Keratinocyte (primary cell): ENCODE measurements around the gene CDX1. TPM values are rescaled to one million over a fixed set of nuclear protein-coding genes. Genes with fewer than 3 reads are reported as not detected.

Source experiments
- DNase-seq: peaks from one replicate; pipeline ENCODE4 v3.0.0-alpha.2; 2011; ENCODE audit warnings: low read depth, missing footprints, low spot score
- FAIRE-seq: peaks from 2 replicates; lab custom pipeline; 2011; peaks lifted over from hg19 to GRCh38; lab: Jason Lieb, UNC
- H2AFZ ChIP-seq: 2 replicates; pipeline ENCODE4 v1.6.0; 2012; ENCODE audit warnings: low read length, control low read depth, inconsistent platforms; ENCODE audit not compliant: control insufficient read depth
- H3K27ac ChIP-seq: 2 replicates; pipeline ENCODE4 v1.5.1; 2011; ENCODE audit warnings: low read length; ENCODE audit not compliant: control insufficient read depth, insufficient read depth
- H3K27me3 ChIP-seq: 3 replicates; pipeline ENCODE4 v1.6.0; 2011; ENCODE audit warnings: low read length; ENCODE audit not compliant: control insufficient read depth, insufficient read depth; ENCODE audit errors: extremely low read depth
- H3K36me3 ChIP-seq, 2 experiments: 2 replicates in 1 of 2; 3 replicates in 1 of 2; pipeline ENCODE4 v1.5.1; 2011; ENCODE audit warnings: low read length in 2 of 2, mild to moderate bottlenecking in 1 of 2; ENCODE audit not compliant: control insufficient read depth in 2 of 2, insufficient read depth in 2 of 2; ENCODE audit errors: extremely low read depth in 1 of 2
- H3K4me1 ChIP-seq: 3 replicates; pipeline ENCODE4 v1.5.1; 2011; ENCODE audit warnings: low read length; ENCODE audit not compliant: control insufficient read depth, insufficient read depth; ENCODE audit errors: extremely low read depth
- H3K4me2 ChIP-seq: 3 replicates; pipeline ENCODE4 v1.6.0; 2011; ENCODE audit warnings: low read depth, low read length; ENCODE audit not compliant: control insufficient read depth, insufficient read depth; ENCODE audit errors: extremely low read depth
- H3K4me3 ChIP-seq, 3 experiments: fragments of 200-600 bp in 1 of 3; sonication (generic) in 1 of 3; 2 replicates in 2 of 3; 3 replicates in 1 of 3; pipeline ENCODE4 v1.5.1; 2011 to 2016; ENCODE audit warnings: low read length in 3 of 3, mild to moderate bottlenecking in 3 of 3, control low read depth in 2 of 3, inconsistent platforms in 1 of 3, low read depth in 1 of 3, mixed read lengths in 1 of 3, mixed run types in 1 of 3, moderate library complexity in 1 of 3; ENCODE audit not compliant: control insufficient read depth in 2 of 3, insufficient read depth in 2 of 3; ENCODE audit errors: extremely low read depth in 1 of 3
- H3K79me2 ChIP-seq: 2 replicates; pipeline ENCODE4 v1.6.0; 2012; ENCODE audit warnings: low read length; ENCODE audit not compliant: control insufficient read depth, insufficient read depth
- H3K9ac ChIP-seq: 3 replicates; pipeline ENCODE4 v1.6.0; 2011; ENCODE audit warnings: low read length; ENCODE audit not compliant: control insufficient read depth, insufficient read depth; ENCODE audit errors: extremely low read depth
- H3K9me1 ChIP-seq: 3 replicates; pipeline ENCODE4 v1.6.0; 2011; ENCODE audit warnings: low read length; ENCODE audit not compliant: control insufficient read depth, insufficient read depth; ENCODE audit errors: extremely low read depth
- H3K9me3 ChIP-seq: 2 replicates; pipeline ENCODE4 v1.5.1; 2012; ENCODE audit warnings: low read depth, low read length; ENCODE audit not compliant: control insufficient read depth
- H4K20me1 ChIP-seq: 3 replicates; pipeline ENCODE4 v1.6.0; 2011; ENCODE audit warnings: low read length; ENCODE audit not compliant: control insufficient read depth, insufficient read depth; ENCODE audit errors: extremely low read depth
- CTCF ChIP-seq, 3 experiments: IDR thresholded peaks in 1 of 3; conservative IDR thresholded peaks in 1 of 3; optimal IDR thresholded peaks in 1 of 3; 2 replicates in 2 of 3; 3 replicates in 1 of 3; pipeline versions ENCODE3 to v1.5.1; 2011; ENCODE audit warnings: low read length in 3 of 3, mild to moderate bottlenecking in 3 of 3, moderate library complexity in 2 of 3, control low read depth in 1 of 3, inconsistent platforms in 1 of 3; ENCODE audit not compliant: insufficient read depth in 2 of 3; ENCODE audit errors: extremely low read depth in 1 of 3
- EZH2 ChIP-seq: IDR thresholded peaks from one replicate; pipeline ENCODE4 v1.6.1; 2012; ENCODE audit warnings: inconsistent platforms, mild to moderate bottlenecking, low read length, moderate library complexity
- dilution Hi-C: fragments of 300-500 bp; cut with MboI; formaldehyde crosslinking; loops from one replicate; pipeline ENCODE4 v1.7.0; 2020; ENCODE audit warnings: low sequenced_read_pairs; ENCODE audit not compliant: extremely low pct_ligation_motif_present
- polyA plus RNA-seq, 5 experiments: library from polyadenylated mRNA; depleted of rRNA in 3 of 5; stranded (reverse) in 3 of 5; stranded (forward) in 1 of 5; unstranded in 1 of 5; fragments of >200 nt; gene quantifications; 1 replicate in 1 of 5; 2 replicates in 3 of 5; 3 replicates in 1 of 5; pipeline versions ENCODE4 v1.2.1 to v1.2.3, GENCODE V29; 2011 to 2012; ENCODE audit warnings: missing spikeins in 2 of 5, low read depth in 1 of 5, low replicate concordance in 1 of 5

The CDX1 gene
- polyA plus RNA-seq, 1 donor (not counting 4 experiments of a cell fraction or from before 2014, with no cell fraction given) = not detected

DNA sequence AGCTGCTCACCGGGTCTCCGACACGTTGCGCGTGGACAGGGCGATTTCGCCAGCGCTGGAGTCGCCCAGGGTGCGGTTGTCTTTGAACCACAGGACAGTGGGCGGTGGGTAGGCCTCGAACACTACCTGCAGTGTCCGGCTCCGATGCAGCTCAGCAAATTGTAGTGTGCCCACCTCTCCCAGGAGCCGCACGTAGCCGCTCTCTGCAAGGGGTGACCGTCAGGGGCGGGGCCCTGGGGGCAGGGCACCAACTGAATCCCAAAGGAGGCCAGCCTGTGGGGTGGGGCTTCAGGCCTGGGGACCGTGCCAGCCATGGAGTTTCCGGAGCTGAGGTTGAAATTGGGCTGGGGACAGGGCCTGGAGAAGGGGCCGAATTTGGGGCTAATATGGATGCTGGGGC lies 33.8 kb upstream of the CDX1 start:
- FAIRE-seq (no peak), DNase-seq (no peak)
- Histone ChIP-seq H3K79me2 (no peaks in the 10 kb centered on the region), H3K4me1 (peaks cover 7% of the 10 kb centered on the region), H3K36me3 (no peaks in the 10 kb centered on the region), H3K9me3 (no peaks in the 10 kb centered on the region), H3K4me2 (no peak overlapping the region), H3K27me3 (peaks cover 2% of the 10 kb centered on the region), H4K20me1 (no peaks in the 10 kb centered on the region), H3K9ac (no peak overlapping the region), H3K4me3 (no peak overlapping the region), H3K27ac (no peak overlapping the region), H3K9me1 (no peaks in the 10 kb centered on the region), H2AFZ (no peak overlapping the region)
- dilution Hi-C loops = no loop called here
- TF ChIP-seq CTCF (optimal IDR thresholded peaks at IDR 0.05 in 1 of 3, IDR thresholded peaks at IDR 0.05 in 1 of 3, conservative IDR thresholded peaks at IDR 0.05 in 1 of 3; ENCODE audit: extremely low read depth in 1 of 3, insufficient read depth in 2 of 3, low read length in 3 of 3) = no peak
- no peak for TF ChIP-seq EZH2

- Histone ChIP-seq H3K4me3 (no peak overlapping the region), H2AFZ (no peak overlapping the region), H3K4me1 (peaks cover 7% of the 10 kb centered on the region), H3K79me2 (no peaks in the 10 kb centered on the region), H4K20me1 (no peaks in the 10 kb centered on the region), H3K9me3 (no peaks in the 10 kb centered on the region), H3K36me3 (no peaks in the 10 kb centered on the region), H3K9ac (no peak overlapping the region), H3K27me3 (peaks cover 7% of the 10 kb centered on the region), H3K9me1 (no peaks in the 10 kb centered on the region), H3K4me2 (no peak overlapping the region), H3K27ac (no peak overlapping the region)
- no peak for FAIRE-seq
- no peak for TF ChIP-seq EZH2
- no peak for TF ChIP-seq CTCF (optimal IDR thresholded peaks at IDR 0.05 in 1 of 3, IDR thresholded peaks at IDR 0.05 in 1 of 3, conservative IDR thresholded peaks at IDR 0.05 in 1 of 3; ENCODE audit: extremely low read depth in 1 of 3, insufficient read depth in 2 of 3, low read length in 3 of 3)
- dilution Hi-C loops = no loop called here
- no peak for DNase-seq
Measured at GRCh38 chr5:150133581-150134197, 32.9 kb upstream of the CDX1 start.
